ENCODE data around the gene SOCS7.

DNA sequence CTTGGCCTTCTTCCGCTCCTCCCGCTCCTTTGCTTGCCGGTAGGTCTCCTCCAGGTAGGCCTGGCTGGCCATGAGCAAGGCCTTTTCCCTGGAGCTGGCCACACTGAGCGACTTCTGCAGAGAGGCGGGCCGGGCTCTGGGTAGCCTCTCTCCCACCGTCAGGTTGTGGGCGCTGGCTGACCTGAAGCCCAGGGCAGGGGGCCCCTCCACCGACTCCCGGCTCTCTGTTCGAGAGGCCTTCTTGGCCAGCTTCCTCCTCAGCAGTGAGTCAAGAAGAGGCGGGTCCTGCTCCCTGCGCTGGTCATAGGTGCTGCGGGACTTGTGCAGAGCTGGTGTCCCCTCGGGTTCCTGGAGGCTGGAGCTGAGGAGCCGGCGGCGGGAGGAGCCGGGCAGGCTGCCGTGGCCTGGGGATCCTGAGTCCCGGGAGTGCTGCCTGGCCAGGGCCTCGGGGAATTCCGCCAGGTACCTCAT lies 20.7 kb upstream of the SOCS7 start:
- no peak for TF ChIP-seq CTCF (IDR thresholded peaks at IDR 0.05; ENCODE audit: low read length)
- TF ChIP-seq EZH2 (optimal IDR thresholded peaks at IDR 0.05; ENCODE audit: low read depth, low read length) = no peak
